SK-N-SH treated with all-trans-retinoic acid at 6 μM for 48 hours (cell line): Measurements from ENCODE around the gene MRTFA.

Source experiments
- ARNTL ChIP-seq: fragments of 450-650 bp; formaldehyde crosslinking; IDR thresholded peaks from 2 replicates; pipeline ENCODE4 v1.5.0; 2020; ENCODE audit warnings: low read depth, mild to moderate bottlenecking, moderate library complexity, borderline replicate concordance
- ESRRG ChIP-seq: fragments of 250-450 bp; sonication (Bioruptor Pico); IDR thresholded peaks from 2 replicates; pipeline ENCODE4 v1.6.1; 2021; ENCODE audit warnings: mild to moderate bottlenecking
- ISL1 ChIP-seq: fragments of 250-450 bp; sonication (Bioruptor Pico); IDR thresholded peaks from 2 replicates; pipeline ENCODE4 v2.1.2; 2022; ENCODE audit warnings: mild to moderate bottlenecking, moderate library complexity
- RARB ChIP-seq: fragments of 250-450 bp; sonication (Bioruptor Pico); IDR thresholded peaks from 2 replicates; pipeline ENCODE4 v1.8.0; 2021; ENCODE audit warnings: mild to moderate bottlenecking, moderate library complexity
- ZC3H10 ChIP-seq: fragments of 250-450 bp; sonication (Bioruptor Pico); IDR thresholded peaks from 2 replicates; pipeline ENCODE4 v1.5.1; 2021; ENCODE audit warnings: mild to moderate bottlenecking, moderate library complexity
- ZFP3 ChIP-seq: fragments of 250-450 bp; sonication (Bioruptor Pico); IDR thresholded peaks from 2 replicates; pipeline ENCODE4 v1.5.0; 2020; ENCODE audit warnings: mild to moderate bottlenecking, moderate library complexity
- ZFP30 ChIP-seq: fragments of 450-650 bp; formaldehyde crosslinking; IDR thresholded peaks from 2 replicates; pipeline ENCODE4 v1.5.0; 2022; ENCODE audit warnings: mild to moderate bottlenecking, moderate library complexity
- ZNF565 ChIP-seq: fragments of 450-650 bp; formaldehyde crosslinking; conservative IDR thresholded peaks from 2 replicates; pipeline ENCODE4 v1.5.0; 2020; ENCODE audit warnings: low read depth, mild to moderate bottlenecking, moderate library complexity
- ZNF70 ChIP-seq: fragments of 450-650 bp; formaldehyde crosslinking; IDR thresholded peaks from 2 replicates; pipeline ENCODE4 v1.5.0; 2020; ENCODE audit warnings: mild to moderate bottlenecking, moderate library complexity
- ZNF8 ChIP-seq: fragments of 450-650 bp; formaldehyde crosslinking; IDR thresholded peaks from 2 replicates; pipeline ENCODE4 v1.5.0; 2020; ENCODE audit warnings: mild to moderate bottlenecking, moderate library complexity
- TF ChIP-seq, protein P1 (sequence below): fragments of 250-450 bp; sonication (Bioruptor Pico); IDR thresholded peaks from 2 replicates; pipeline ENCODE4 v1.8.0; 2020; ENCODE audit warnings: mild to moderate bottlenecking, moderate library complexity, borderline replicate concordance
- TF ChIP-seq, protein P2 (sequence below): fragments of 250-450 bp; sonication (Bioruptor Pico); IDR thresholded peaks from 2 replicates; pipeline ENCODE4 v1.8.0; 2021; ENCODE audit warnings: low read depth, mild to moderate bottlenecking, moderate library complexity, borderline replicate concordance

- TF ChIP-seq ARNTL (CRISPR knock-in tag) (no peak), RARB (CRISPR knock-in tag) (no peak), ZNF8 (CRISPR knock-in tag) (no peak), ISL1 (CRISPR knock-in tag) (no peak), ZNF70 (CRISPR knock-in tag) (no peak), ZC3H10 (no peak), ZFP30 (CRISPR knock-in tag) (no peak), ZNF565 (CRISPR knock-in tag) (no peak), ZFP3 (no peak), ESRRG (CRISPR knock-in tag) (no peak)
- TF ChIP-seq, protein P1, sequence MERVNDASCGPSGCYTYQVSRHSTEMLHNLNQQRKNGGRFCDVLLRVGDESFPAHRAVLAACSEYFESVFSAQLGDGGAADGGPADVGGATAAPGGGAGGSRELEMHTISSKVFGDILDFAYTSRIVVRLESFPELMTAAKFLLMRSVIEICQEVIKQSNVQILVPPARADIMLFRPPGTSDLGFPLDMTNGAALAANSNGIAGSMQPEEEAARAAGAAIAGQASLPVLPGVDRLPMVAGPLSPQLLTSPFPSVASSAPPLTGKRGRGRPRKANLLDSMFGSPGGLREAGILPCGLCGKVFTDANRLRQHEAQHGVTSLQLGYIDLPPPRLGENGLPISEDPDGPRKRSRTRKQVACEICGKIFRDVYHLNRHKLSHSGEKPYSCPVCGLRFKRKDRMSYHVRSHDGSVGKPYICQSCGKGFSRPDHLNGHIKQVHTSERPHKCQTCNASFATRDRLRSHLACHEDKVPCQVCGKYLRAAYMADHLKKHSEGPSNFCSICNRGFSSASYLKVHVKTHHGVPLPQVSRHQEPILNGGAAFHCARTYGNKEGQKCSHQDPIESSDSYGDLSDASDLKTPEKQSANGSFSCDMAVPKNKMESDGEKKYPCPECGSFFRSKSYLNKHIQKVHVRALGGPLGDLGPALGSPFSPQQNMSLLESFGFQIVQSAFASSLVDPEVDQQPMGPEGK (CRISPR knock-in tag), result no peak
- TF ChIP-seq, protein P2, sequence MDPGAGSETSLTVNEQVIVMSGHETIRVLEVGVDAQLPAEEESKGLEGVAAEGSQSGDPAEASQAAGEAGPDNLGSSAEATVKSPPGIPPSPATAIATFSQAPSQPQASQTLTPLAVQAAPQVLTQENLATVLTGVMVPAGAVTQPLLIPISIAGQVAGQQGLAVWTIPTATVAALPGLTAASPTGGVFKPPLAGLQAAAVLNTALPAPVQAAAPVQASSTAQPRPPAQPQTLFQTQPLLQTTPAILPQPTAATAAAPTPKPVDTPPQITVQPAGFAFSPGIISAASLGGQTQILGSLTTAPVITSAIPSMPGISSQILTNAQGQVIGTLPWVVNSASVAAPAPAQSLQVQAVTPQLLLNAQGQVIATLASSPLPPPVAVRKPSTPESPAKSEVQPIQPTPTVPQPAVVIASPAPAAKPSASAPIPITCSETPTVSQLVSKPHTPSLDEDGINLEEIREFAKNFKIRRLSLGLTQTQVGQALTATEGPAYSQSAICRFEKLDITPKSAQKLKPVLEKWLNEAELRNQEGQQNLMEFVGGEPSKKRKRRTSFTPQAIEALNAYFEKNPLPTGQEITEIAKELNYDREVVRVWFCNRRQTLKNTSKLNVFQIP (CRISPR knock-in tag), result no peak
Measured at GRCh38 chr22:40633036-40633435, 3.5 kb downstream of the MRTFA start.
